ENCODE data around the gene LPP.
A peak's percentile ranks its signal among the peaks of the same experiment; 100 is the strongest.

LPP gene

DNA sequence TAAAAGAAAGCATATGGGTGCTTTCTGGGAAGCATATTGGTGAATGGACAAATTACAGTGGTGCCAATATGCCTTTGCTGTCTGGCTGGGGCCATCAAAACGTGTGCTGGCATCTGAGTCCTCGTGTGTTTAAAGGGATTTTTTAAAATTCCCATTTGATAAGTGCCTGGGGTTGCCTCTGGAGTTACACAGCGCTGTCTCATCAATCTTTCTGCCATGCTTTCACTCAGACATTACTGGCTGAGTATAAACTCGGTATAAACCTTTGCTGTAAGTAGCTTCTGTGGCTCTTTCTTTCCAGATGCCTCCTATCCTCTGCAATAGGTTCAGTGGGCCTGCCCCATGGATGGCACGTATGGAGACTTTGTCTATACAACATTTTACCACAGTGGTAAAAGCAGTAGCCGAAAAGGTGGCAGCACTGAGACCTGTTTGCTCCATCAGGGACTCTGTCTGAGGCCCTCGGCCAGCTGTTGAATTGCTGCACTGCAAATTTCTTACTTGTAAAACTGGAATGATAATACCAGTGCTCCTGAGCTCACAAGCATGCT, 195.5 kb downstream of the LPP start:
- in situ Hi-C loops (cut with HindIII; ENCODE audit: low sequenced_read_pairs): no loop called here
- DNase-seq (ENCODE audit: low read depth): no peak
- H3K4me3 ChIP-seq (ENCODE audit: low read depth, low read length): no peak overlapping the region
- TF ChIP-seq, protein P1, sequence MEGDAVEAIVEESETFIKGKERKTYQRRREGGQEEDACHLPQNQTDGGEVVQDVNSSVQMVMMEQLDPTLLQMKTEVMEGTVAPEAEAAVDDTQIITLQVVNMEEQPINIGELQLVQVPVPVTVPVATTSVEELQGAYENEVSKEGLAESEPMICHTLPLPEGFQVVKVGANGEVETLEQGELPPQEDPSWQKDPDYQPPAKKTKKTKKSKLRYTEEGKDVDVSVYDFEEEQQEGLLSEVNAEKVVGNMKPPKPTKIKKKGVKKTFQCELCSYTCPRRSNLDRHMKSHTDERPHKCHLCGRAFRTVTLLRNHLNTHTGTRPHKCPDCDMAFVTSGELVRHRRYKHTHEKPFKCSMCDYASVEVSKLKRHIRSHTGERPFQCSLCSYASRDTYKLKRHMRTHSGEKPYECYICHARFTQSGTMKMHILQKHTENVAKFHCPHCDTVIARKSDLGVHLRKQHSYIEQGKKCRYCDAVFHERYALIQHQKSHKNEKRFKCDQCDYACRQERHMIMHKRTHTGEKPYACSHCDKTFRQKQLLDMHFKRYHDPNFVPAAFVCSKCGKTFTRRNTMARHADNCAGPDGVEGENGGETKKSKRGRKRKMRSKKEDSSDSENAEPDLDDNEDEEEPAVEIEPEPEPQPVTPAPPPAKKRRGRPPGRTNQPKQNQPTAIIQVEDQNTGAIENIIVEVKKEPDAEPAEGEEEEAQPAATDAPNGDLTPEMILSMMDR (IDR thresholded peaks at IDR 0.05; ENCODE audit: low read depth, low read length, missing control alignments): peak; percentile 15

DNA sequence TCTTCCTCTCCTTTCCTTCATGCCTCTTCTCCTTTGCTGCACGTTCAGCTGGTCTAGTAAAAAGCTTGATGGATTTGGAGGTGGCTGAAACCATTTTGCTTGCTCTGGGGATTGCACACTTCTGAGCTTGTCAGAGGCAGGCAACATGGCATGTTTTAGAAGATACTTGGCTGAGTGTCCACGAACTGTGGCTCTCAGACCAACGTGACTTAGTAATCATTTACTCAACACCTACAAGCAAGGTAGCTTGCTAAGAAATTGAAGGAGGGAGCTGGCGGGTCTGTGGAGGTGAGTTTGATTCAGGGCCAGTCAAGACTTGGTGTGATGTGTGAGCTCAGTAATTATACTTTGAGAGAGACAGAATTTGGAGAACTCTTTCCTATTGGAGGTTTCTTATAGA, 196.0 kb downstream of the LPP start:
- DNase-seq (ENCODE audit: low read depth): no peak
- no peak overlapping the region for H3K4me3 ChIP-seq (ENCODE audit: low read depth, low read length)
- TF ChIP-seq, protein P1 (IDR thresholded peaks at IDR 0.05; ENCODE audit: low read depth, low read length, missing control alignments): no peak
- in situ Hi-C loops (cut with HindIII; ENCODE audit: low sequenced_read_pairs): no loop called here

DNA sequence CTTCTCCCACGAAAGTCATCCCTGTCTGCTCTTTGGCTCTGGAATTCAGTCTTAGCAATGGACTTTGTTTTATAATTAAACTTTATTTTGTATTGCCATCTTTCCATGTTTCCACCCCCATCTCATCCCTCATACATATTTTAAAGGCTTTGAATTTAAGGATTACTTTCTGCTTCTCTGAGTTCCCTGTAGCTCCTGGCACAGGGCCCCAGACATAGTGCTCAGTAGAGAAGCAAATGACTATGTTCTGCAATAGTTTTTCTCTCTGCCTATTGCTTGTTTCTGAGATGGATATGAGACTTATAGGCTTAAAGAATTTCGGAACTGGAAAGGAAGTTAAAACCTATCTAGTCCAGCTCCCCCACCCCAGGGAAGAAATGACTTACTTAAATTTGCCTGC, 197.0 kb downstream of the LPP start:
- no peak for DNase-seq (ENCODE audit: low read depth)
- H3K4me3 ChIP-seq (ENCODE audit: low read depth, low read length): no peak overlapping the region
- in situ Hi-C loops (cut with HindIII; ENCODE audit: low sequenced_read_pairs): no loop called here
- TF ChIP-seq, protein P1 (IDR thresholded peaks at IDR 0.05; ENCODE audit: low read depth, low read length, missing control alignments): no peak

DNA sequence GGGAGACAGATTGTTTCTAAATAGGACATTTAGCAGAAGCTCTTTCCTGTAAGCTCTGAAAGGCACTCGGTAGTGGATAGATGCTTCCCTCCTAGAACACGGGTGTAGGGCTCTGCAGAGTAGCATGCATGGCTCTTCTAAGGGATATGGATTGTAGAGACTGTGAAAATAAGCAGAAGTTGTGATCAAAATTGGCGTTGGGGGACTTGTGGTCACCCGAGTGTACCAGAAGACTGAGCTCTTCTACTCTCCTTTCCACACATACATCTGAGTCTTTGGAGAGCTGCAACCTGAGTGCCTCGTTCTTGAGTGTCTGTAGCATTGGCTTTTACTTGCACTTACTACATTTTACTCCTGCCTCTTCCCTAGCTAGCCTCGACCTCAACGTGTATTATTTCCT, 197.7 kb downstream of the LPP start:
- H3K4me3 ChIP-seq (ENCODE audit: low read depth, low read length): no peak overlapping the region
- TF ChIP-seq, protein P1 (IDR thresholded peaks at IDR 0.05; ENCODE audit: low read depth, low read length, missing control alignments): no peak
- in situ Hi-C loops (cut with HindIII; ENCODE audit: low sequenced_read_pairs): no loop called here
- no peak for DNase-seq (ENCODE audit: low read depth)

DNA sequence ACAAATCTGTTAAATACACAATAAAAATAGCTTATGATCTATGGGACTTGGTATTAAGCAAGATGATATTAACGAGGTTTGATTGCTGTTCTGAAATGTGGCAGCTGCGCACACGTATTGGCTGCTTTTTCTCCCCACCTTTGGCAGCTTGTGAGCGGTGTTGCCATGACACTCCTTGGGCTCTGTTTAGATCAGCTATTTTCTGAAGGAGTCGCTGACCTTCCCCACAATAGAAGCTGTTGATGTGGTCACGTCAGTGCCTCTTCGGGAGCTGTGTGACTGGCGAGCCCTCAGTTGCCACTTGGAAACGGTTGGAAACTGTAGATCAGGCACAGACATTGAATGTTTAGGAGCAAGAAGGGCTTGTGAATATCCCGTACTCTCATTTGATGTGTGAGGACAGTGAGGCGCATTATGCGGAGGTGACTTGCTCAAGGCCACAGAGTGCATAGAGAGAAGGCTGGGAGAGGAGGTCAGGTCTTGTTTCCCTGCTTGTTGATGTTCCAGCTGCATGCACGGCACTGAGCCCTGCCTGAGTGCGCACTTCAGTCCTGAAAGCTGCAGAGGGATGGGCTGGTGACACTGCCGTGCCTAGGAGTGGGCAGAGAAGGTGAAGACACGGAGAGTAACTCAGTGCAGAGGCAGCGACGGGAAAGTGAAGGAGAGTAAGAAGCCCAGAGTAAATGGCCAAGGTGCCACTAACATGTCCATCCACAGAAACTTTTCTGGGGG, 198.4 kb downstream of the LPP start:
- in situ Hi-C loops (cut with HindIII; ENCODE audit: low sequenced_read_pairs): no loop called here
- H3K4me3 ChIP-seq (ENCODE audit: low read depth, low read length): no peak overlapping the region
- no peak for DNase-seq (ENCODE audit: low read depth)
- TF ChIP-seq, protein P1 (IDR thresholded peaks at IDR 0.05; ENCODE audit: low read depth, low read length, missing control alignments): no peak

DNA sequence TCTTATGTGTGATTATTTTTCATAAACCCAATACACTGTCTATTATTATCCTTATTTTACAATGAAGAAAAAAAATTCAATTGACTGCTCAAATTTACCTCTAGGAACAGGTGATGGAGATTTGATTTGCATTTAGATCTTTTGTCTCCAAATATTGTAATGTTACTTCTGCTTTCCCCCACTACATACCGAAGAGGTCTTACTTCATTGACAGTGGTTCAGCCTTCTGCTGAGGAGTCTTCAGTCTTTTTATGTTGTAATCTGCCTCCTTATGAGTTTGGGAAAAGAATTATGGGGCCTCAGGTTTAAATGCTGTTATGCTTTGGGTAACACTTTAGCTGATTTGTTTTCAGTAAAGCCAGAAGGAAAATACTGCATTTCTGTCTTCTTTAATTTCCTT, 199.5 kb downstream of the LPP start:
- in situ Hi-C loops (cut with HindIII; ENCODE audit: low sequenced_read_pairs): no loop called here
- H3K4me3 ChIP-seq (ENCODE audit: low read depth, low read length): no peak overlapping the region
- TF ChIP-seq, protein P1 (IDR thresholded peaks at IDR 0.05; ENCODE audit: low read depth, low read length, missing control alignments): no peak
- no peak for DNase-seq (ENCODE audit: low read depth)
